A204.1 (cell line): ENCODE data around the gene HOXA13.

Experiments
- FAIRE-seq: peaks from 2 replicates; lab custom pipeline; 2012; peaks lifted over from hg19 to GRCh38; lab: Jason Lieb, UNC

Gene HOXA13

DNA sequence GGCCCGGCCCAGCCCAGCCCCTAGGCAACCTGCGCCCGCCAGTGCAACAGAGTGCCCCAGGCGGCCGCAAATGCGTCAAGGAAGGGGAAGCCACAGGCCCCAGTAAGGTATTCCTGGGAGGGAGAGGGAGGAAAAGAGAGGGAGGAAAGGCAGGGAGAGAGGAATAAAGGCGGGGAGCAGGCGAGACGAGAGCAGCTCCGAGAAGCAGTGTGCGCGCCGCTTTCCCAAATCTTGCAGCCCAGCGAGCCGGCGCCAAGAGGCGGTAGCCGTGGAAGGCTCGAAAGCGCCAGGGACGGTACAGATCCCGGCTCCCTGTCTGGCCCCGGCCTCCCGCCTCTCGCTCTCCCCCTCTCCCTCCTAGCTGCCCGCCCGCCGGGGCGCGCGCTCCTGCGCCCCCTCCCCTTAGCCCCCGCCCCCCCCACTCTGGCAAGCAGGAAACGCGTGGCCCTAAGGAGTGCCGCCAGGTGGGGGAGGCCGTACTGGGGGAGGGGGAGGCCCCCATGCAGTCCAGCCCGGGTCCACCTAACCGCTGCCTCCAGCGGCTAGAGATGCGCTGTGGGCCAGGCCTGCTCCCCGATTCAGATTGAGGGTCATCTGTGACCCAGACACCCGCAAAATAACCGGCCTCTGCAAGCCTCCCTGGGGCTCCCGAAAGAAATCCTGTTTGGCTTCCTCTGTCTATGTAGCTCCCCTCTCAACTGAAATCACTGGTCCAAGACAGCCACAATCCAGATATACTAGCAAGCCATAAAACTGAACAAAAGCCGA, 30.0 kb downstream of the HOXA13 start:
- no peak for FAIRE-seq

DNA sequence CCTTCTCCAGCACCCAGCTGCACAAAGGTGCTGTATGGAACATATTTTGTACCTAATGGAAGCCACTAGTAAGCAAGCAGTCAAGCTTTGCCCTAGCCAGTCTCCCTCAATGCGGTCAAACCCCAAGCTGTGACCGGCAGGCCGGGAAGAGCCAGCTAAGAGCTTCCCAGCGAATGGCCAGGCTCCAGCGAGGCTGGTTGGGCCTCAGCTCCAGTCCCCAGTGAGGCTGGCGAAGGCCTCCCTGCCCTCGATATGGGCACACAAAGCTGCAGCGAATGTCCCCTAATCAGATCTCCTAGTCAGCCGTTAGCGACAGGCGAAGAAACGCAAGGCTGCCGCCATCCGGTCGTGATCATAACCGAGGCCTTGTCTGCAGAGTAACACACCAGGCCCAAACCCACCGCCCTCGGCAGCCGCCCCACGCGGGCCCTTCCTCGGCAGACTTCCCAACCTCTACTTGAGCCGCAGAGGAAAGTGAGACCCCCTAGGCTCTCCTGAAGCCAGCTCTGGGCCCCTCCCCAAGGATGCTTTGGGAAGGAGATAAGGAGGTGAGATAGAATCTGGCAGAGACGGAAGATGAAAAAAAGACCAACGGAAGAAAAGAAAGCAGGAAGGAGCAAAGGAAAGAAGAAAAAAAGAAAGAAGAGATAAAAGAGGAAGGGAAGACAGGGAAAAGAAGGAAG, 31.5 kb downstream of the HOXA13 start:
- no peak for FAIRE-seq

DNA sequence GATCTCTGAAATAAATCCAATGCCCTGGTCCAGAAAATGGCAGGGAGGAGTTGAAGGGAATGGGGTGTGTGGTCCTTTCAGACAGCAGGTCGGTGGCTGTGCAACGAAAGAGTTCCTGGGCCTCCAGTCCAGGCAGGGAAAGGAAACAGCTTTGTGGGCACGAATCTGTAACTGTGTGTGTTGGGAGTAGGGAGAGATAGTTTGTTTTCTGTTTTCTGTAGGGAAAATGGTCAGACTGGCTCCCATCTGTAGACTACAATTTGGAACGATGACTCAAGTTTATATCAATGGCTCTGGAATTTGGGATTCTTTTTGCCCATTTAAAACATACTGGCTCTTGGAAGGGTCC, 32.0 kb downstream of the HOXA13 start:
- FAIRE-seq = no peak

DNA sequence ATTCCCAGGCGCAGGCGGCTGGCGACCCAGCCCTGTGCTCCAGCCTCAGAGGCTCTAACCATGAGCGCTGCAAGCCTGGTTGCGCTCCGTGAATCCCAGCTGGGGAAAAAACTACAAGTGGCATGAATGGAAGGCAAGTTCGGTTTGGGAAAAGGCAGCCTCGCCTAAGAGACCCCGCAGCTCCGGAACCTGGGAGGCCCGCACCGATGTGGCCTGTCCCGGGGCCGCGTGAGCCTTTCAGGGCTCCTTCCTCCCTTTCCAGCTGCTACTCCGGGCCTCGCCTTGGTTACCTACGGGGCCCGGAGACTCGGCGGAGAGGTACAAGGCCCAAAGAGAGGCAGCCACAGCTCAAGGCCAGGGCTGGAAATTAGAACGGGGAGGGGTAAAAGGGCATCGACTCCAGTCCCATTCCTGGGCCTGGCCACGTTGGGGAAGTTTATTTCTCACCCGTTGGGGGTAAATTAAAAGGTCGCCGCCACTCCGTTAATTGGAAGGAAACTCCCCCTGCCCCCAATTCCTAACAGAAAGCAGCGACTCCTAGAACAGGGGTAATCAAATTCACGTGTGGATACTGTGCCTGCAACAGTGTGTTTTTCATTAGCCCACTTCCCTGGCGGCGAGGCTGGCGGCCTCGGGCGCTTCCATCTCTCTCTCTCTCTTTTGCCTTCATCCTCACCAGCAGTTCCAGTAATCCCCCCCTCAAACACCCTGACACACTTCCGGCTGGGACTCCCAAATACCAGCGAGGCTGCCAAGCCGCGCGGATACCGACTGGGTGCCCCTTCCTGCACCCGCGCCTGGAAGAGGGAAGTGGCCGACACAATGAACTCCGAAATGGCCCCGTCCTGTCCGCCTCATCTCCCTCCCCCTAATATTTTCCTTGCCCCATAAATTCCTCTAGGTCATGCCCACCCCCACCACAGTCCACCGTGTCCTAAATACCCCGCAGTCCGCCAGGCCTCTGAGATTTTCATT, 33.1 kb downstream of the HOXA13 start:
- no peak for FAIRE-seq

GRCh38 chr7:27165996-27166530, 33.8 kb downstream of the HOXA13 start:
- no peak for FAIRE-seq

DNA sequence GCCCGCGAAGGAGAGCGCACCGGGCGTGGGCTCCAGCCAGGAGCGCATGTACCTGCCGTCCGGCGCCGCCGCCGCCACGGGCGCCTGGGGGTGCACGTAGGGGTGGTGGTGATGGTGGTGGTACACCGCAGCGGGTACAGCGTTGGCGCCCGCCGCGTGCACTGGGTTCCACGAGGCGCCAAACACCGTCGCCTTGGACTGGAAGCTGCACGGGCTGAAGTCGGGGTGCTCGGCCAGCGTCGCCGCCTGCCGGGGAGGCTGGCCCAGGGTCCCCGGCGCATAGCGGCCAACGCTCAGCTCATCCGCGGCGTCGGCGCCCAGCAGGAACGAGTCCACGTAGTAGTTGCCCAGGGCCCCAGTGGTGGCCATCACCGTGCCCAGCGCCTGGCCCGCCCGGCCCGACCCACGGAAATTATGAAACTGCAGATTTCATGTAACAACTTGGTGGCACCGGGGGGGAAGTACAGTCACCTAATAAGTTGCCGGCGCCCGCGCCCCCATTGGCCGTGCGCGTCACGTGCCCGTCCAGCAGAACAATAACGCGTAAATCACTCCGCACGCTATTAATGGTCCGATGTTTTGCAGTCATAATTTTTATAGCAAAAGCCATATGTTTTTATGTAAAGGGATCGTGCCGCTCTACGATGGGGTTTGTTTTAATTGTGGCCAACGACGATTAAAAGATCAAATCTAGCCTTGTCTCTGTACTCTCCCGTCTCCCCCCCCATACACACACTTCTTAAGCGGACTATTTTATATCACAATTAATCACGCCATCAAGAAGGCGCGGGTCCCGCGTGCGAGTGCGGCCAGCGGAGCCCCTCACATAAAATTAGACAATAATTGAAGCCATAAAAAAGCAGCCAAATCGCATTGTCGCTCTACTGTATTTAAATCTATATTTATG, 34.5 kb downstream of the HOXA13 start, which contains the start of gene HOXA9:
Gene HOXA9, minus strand, starts transcription at position 449 of the 907 bp plus-strand sequence. Its CDS starts 80 bp downstream, at position 369.
- FAIRE-seq = no peak

DNA sequence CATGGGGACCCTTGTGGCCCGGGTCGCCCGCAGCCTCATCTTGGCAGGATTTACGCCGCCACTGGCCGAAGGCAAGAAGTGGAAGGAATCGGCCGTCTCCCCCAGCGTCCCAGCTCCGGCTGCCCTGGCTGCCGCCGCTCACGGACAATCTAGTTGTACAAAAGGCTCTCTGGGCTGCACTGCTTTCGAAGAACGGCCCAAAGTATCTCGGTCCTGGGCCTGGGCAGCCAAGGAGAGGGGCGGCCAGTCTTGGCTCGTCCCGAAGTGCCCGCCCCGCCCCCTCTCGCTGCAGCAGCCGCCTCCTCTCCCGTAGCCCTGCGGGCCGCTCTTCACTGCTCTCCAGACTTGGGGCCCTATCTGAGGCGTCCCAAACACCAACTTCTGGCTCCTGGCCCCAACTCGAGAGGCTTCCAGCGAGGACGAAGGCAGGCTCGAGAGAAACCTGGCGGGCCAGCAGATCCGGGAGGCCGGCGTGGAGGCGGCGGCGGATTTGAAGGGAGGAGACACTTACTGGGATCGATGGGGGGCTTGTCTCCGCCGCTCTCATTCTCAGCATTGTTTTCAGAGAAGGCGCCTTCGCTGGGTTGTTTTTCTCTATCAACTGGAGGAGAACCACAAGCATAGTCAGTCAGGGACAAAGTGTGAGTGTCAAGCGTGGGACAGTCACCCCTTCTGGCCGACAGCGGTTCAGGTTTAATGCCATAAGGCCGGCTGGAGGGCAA, 35.4 kb downstream of the HOXA13 start:
- no peak for FAIRE-seq

DNA sequence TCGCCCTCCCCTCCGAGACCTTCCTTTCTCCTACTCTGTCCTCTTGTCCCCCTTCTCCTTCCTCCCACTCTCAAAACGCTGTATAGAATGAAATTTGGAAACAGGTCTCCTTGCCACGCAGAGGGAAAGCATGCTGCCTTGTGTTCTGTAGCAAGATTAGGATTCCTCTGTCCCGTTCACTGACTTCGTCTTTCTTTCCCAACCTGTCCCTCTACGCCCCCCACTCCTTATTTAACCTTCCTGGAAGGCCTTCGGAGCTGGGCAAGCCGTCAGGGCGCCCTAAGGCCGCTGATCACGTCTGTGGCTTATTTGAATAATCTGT, 35.9 kb downstream of the HOXA13 start:
- FAIRE-seq = no peak

GRCh38 chr7:27163288-27164044, 36.4 kb downstream of the HOXA13 start:
- no peak for FAIRE-seq

- no peak for FAIRE-seq
Measured at GRCh38 chr7:27162561-27163287, 37.2 kb downstream of the HOXA13 start.

- FAIRE-seq = no peak
Measured at GRCh38 chr7:27161721-27162560, 38.0 kb downstream of the HOXA13 start.

DNA sequence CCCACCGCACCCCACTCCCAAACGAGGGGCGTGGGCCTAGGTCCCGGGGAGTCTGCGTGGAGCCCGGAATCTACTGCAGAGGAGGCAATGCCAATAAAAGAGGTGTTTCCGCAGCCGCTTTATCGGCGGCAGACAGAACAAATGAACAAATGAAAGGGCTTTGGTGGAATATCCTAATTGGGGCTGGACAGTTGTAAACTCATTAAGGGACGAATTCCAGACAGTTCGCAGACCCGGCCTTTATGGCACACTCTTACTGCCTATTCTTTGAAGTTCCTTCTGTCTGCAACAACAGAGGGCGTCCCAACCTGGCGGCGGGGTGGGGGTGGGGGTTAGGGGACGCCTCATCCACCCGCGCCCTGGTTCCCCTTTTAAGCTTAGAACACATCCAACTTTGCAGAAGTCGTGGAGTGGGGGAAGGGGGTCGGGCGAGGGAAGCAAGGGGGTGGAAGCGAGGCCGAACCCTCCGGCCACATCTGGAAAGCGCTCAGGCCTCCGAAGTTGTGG, 38.6 kb downstream of the HOXA13 start:
- no peak for FAIRE-seq

DNA sequence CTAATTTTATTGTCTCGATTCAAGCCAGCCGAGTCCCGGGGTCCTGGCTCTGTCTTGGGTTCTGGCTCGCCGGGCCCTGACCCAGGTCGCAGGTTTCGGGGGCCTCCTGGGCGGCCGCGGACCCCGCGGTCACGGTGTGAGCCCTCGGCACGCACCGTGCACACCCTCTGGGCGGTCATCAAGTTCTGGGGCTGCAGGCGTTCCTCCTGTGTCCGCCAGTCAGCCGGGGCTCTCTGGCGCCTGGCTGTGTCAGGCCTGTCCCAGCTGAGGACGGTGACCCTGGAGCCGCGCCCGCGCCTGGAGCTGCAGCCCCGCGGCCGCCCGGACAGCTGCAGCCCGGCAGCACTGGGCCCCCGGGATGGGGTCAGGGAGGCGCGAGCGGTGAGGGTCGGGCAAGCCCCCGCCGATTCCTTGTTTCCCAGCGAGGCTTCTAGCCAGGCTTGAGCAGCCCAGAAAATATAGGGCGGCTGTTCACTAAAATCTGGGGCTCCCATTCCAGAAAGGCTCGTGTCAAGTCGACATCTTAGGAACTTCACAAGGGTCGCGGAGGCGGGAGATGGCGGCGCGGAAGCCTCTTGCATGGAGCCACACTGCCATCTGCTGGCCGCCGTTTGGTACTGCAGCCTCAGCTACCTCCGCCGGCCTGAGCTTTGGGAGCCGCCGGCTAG, 39.2 kb downstream of the HOXA13 start:
- FAIRE-seq = peak; percentile 19

DNA sequence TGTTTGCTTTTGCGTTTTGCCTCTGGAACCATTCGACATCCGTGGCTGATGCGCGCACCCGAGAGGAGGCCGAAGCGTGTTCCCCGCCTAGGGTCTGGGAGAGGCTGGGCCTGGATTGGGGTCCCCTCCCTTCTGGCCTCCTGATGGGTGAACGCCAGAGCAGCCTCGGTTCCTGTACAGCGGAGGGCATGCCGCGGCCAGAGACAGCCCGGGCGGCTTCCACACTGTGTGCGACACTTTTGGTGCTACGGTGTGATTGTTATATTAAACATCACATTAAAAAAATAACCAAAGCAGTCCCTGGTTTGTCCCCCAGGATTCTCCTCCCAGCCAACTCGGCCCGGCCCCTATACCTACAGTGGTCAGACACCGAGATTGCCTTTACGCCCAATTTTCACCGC, 39.7 kb downstream of the HOXA13 start:
- no peak for FAIRE-seq

DNA sequence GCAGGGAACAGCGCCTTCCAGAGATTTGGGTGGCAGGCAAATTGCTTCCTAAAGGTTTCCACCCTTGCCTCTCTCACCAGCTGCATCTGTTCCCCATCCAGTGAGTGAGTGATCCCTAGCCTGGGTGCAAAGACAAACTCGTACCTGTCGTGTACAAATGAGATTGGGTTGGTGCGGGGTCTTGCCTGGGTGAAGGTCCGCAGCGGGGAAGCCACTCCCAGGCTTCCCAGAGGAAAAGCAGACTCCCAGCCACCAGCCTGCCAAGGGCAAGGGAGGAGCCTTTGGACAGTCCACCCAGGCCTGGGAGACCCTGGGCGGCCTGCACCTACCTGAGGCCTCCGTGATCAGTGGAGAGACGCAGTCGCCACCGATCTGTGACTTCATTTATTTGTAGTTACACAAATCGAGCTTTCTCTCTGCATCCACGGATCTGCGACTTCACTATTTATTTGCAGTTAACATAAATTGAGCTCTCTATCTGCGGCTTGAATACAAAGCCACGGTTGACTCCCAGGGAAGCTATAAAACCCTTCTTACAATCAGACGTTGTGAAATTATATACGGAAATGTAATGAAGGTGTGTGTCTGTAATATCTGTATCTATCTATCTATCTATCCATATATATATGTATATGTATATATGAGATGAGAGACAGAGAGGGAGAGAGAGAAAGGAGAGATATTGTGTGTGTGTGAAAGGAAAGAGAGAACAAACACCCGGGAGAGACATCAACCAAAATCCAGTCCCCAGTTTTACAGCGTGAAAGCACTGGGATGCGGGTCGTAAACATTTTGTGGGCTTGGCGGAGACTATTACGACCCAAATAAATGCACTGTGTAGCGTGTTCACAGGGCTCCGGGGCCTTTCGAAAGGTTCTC, 40.4 kb downstream of the HOXA13 start:
- no peak for FAIRE-seq

DNA sequence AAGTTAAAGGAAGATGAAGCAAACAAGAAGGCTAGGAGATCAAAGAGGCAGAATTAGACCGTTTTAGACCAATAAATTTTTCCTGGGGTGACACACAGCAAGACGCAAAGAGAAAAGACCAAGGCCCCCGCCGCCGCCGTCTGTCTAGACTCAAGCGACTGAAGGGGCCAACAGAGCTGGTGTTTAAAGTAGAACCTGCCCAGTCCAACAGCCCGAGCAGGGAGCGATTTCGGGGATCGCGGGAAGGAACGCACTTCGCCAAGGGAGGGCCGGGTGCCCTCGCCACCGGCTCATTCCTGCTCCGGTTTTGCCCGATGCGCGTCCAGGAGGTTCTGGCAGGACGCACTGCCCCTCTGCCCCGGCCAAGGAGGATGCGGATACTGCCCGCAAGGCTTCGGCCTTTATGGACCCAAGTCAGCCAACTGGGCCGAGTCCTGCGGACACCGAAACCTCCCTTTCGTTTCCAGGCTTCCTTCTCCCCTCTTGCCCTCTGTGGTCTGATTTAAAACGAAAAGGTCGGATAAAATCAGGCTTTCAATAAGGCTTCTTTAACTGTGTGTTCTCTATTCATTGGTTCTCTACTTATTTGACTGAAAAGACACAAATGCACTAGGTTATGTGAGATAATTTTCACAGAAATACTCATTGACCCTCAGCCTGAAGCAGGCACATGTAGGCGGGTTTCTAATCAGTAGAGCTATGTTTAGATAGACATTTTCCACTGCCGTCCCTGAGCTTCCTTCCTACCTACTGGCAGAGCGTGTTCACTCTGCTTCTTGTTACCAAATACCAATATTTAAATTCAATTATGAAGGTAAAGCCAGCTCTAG, 41.2 kb downstream of the HOXA13 start:
- FAIRE-seq = no peak
